Activated CD8-positive, alpha-beta T cell treated with anti-CD3 and anti-CD28 coated beads for 36 hours (primary cell): ENCODE measurements around the gene SLC6A11. TPM values are rescaled to one million over a fixed set of nuclear protein-coding genes. Genes with fewer than 3 reads are reported as not detected.

Source experiments
- ATAC-seq: fragments of 200-7000 bp; cut with Tn5 transposase; one replicate; pipeline ENCODE4 v1.10.0; 2021; ENCODE audit warnings: mild to moderate bottlenecking, moderate library complexity
- CTCF ChIA-PET: fragments of 350-600 bp; sonication (Branson Sonifier 250); formaldehyde crosslinking; loops from one replicate; lab custom pipeline; 2021; ENCODE audit warnings: antibody characterized with exemption; lab: Charles Lee
- POLR2A ChIA-PET: fragments of 350-600 bp; sonication (Branson Sonifier 250); formaldehyde crosslinking; loops from one replicate; lab custom pipeline; 2021; ENCODE audit warnings: antibody characterized with exemption; lab: Charles Lee
- DNase-seq: peaks from one replicate; pipeline ENCODE4 v3.0.0-alpha.2; 2020
- H3K27ac Mint-ChIP-seq: one replicate; pipeline ENCODE4 v1.8.0; 2021; ENCODE audit warnings: mild to moderate bottlenecking, mixed read lengths
- H3K27me3 Mint-ChIP-seq: one replicate; pipeline ENCODE4 v1.8.0; 2021; ENCODE audit warnings: mixed read lengths
- H3K36me3 Mint-ChIP-seq: one replicate; pipeline ENCODE4 v1.8.0; 2021; ENCODE audit warnings: low read depth, mixed read lengths
- H3K4me1 Mint-ChIP-seq: one replicate; pipeline ENCODE4 v1.8.0; 2021; ENCODE audit warnings: low read depth, mixed read lengths
- H3K4me3 Mint-ChIP-seq: one replicate; pipeline ENCODE4 v1.8.0; 2021; ENCODE audit warnings: mild to moderate bottlenecking, moderate library complexity, mixed read lengths
- H3K9me3 Mint-ChIP-seq: one replicate; pipeline ENCODE4 v1.8.0; 2021; ENCODE audit warnings: mixed read lengths
- intact Hi-C: fragments of 100-400 bp; cut with micrococcal nuclease; formaldehyde crosslinking; loops from one replicate; pipeline ENCODE4 v1.10.0; 2022
- total RNA-seq, 2 experiments: library from RNA; stranded (reverse); gene quantifications; one replicate each; pipeline ENCODE4 v1.2.3, GENCODE V29; 2021
- TF ChIP-seq, protein P1 (sequence below): fragments of 200-600 bp; IDR thresholded peaks from one replicate; pipeline ENCODE4 v1.8.0; 2022; ENCODE audit warnings: antibody characterized with exemption, mild to moderate bottlenecking

Gene SLC6A11
- total RNA-seq, 2 experiments from 2014 or later, result not detected

DNA sequence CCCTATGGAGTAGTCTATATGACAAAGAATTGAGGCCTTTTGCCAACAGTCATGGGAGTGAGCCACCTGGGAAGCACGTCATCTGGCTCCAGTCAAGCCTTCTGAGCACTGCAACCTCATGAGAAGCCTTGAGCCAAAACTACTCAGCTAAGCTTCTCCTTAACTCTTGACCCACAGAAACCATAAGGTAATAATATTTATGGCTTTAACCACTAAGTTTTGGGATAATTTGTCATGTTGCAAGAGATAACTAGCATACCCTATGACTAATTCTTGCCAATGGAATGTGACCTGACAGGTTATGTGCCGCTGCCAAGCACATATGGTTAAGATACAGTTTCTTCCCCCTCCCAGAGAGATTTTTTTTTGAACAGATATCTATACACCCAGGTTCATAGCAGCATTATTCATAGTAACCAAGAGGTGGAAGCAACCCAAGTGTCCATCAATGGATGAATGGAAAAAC, 11.8 kb upstream of the SLC6A11 start:
- no peak overlapping the region for H3K4me3 Mint-ChIP-seq
- H3K36me3 Mint-ChIP-seq, result no peaks in the 10 kb centered on the region
- peaks cover 7% of the 10 kb centered on the region for H3K27me3 Mint-ChIP-seq
- H3K4me1 Mint-ChIP-seq, result no peaks in the 10 kb centered on the region
- TF ChIP-seq, protein P1, sequence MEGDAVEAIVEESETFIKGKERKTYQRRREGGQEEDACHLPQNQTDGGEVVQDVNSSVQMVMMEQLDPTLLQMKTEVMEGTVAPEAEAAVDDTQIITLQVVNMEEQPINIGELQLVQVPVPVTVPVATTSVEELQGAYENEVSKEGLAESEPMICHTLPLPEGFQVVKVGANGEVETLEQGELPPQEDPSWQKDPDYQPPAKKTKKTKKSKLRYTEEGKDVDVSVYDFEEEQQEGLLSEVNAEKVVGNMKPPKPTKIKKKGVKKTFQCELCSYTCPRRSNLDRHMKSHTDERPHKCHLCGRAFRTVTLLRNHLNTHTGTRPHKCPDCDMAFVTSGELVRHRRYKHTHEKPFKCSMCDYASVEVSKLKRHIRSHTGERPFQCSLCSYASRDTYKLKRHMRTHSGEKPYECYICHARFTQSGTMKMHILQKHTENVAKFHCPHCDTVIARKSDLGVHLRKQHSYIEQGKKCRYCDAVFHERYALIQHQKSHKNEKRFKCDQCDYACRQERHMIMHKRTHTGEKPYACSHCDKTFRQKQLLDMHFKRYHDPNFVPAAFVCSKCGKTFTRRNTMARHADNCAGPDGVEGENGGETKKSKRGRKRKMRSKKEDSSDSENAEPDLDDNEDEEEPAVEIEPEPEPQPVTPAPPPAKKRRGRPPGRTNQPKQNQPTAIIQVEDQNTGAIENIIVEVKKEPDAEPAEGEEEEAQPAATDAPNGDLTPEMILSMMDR, result no peak
- DNase-seq (no peak), ATAC-seq (no peak)
- H3K9me3 Mint-ChIP-seq, result no peaks in the 10 kb centered on the region
- intact Hi-C loops, result no loop called here
- H3K27ac Mint-ChIP-seq, result no peak overlapping the region
- ChIA-PET CTCF (interaction anchor here (0.8 kb wide), 1 partner anchor 66 kb away, joined by 3 read pairs; no protein-coding TSS in a partner anchor), POLR2A (no interaction called here)

GRCh38 chr3:10806006-10806405, 10.0 kb upstream of the SLC6A11 start:
- DNase-seq (no peak), ATAC-seq (no peak)
- H3K9me3 Mint-ChIP-seq, result no peaks in the 10 kb centered on the region
- intact Hi-C loops, result no loop called here
- ChIA-PET CTCF (interaction anchor here (1.4 kb wide), 1 partner anchor 68 kb away, joined by 3 read pairs; no protein-coding TSS in a partner anchor), POLR2A (no interaction called here)
- TF ChIP-seq, protein P1, result no peak
- H3K4me1 Mint-ChIP-seq, result no peaks in the 10 kb centered on the region
- H3K4me3 Mint-ChIP-seq, result no peak overlapping the region
- no peak overlapping the region for H3K27ac Mint-ChIP-seq
- H3K27me3 Mint-ChIP-seq, result peaks cover 11% of the 10 kb centered on the region
- H3K36me3 Mint-ChIP-seq, result no peaks in the 10 kb centered on the region

GRCh38 chr3:10808130-10808735, 7.8 kb upstream of the SLC6A11 start:
- DNase-seq (no peak), ATAC-seq (no peak)
- Mint-ChIP-seq H3K27ac (no peak overlapping the region), H3K4me3 (no peak overlapping the region), H3K9me3 (no peaks in the 10 kb centered on the region), H3K36me3 (no peaks in the 10 kb centered on the region), H3K4me1 (no peaks in the 10 kb centered on the region), H3K27me3 (peaks cover 14% of the 10 kb centered on the region)
- TF ChIP-seq, protein P1, result no peak
- ChIA-PET CTCF (interaction anchor here (0.6 kb wide), 1 partner anchor 16 kb away, joined by 3 read pairs; no protein-coding TSS in a partner anchor), POLR2A (no interaction called here)
- intact Hi-C loops, result no loop called here

GRCh38 chr3:10808974-10809373, 7.1 kb upstream of the SLC6A11 start:
- H3K27me3 Mint-ChIP-seq, result peaks cover 15% of the 10 kb centered on the region
- DNase-seq (no peak), ATAC-seq (no peak)
- no peak overlapping the region for H3K4me3 Mint-ChIP-seq
- H3K4me1 Mint-ChIP-seq, result no peaks in the 10 kb centered on the region
- TF ChIP-seq, protein P1, result no peak
- ChIA-PET CTCF (no interaction called here), POLR2A (no interaction called here)
- H3K9me3 Mint-ChIP-seq, result no peaks in the 10 kb centered on the region
- H3K36me3 Mint-ChIP-seq, result no peaks in the 10 kb centered on the region
- H3K27ac Mint-ChIP-seq, result no peak overlapping the region
- intact Hi-C loops, result no loop called here

- ChIA-PET POLR2A (no interaction called here), CTCF (no interaction called here)
- Mint-ChIP-seq H3K9me3 (no peaks in the 10 kb centered on the region), H3K4me3 (no peak overlapping the region), H3K36me3 (no peaks in the 10 kb centered on the region), H3K27me3 (peaks cover 24% of the 10 kb centered on the region), H3K4me1 (no peaks in the 10 kb centered on the region), H3K27ac (no peak overlapping the region)
- DNase-seq, result no peak
- no peak for ATAC-seq
- intact Hi-C loops, result no loop called here
- TF ChIP-seq, protein P1, result no peak
These were observed 5.7 kb upstream of the SLC6A11 start for GRCh38 chr3:10810376-10810775.
